Measurements from ENCODE around the gene GPR35.
"Not testable (repeated sequence)": the region's sequence is repeated elsewhere in the genome, so short reads cannot be mapped to it uniquely, and the experiment has no call there.

GPR35 gene

GRCh38 chr2:240670950-240671349, 45.7 kb downstream of the GPR35 start:
- FAIRE-seq, result no peak

- no peak for FAIRE-seq
These were observed 46.9 kb downstream of the GPR35 start for GRCh38 chr2:240672076-240672700.

- no peak for FAIRE-seq
These were observed 47.5 kb downstream of the GPR35 start for GRCh38 chr2:240672701-240673190.

GRCh38 chr2:240674461-240675184, 49.3 kb downstream of the GPR35 start:
- not testable (repeated sequence) for FAIRE-seq

- not testable (repeated sequence) for FAIRE-seq
These were observed 50.1 kb downstream of the GPR35 start for GRCh38 chr2:240675345-240675744.

- FAIRE-seq, result not testable (repeated sequence)
These were observed 52.8 kb downstream of the GPR35 start for GRCh38 chr2:240678043-240678442.

GRCh38 chr2:240678909-240679308, 53.6 kb downstream of the GPR35 start:
- FAIRE-seq, result not testable (repeated sequence)

GRCh38 chr2:240680185-240680584, 54.9 kb downstream of the GPR35 start:
- FAIRE-seq, result not testable (repeated sequence)
